Osteoblast (primary cell): ENCODE measurements around the gene AOAH. TPM values are rescaled to one million over a fixed set of nuclear protein-coding genes. Genes with fewer than 3 reads are reported as not detected.

ENCODE experiments used
- DNase-seq: peaks from one replicate; pipeline ENCODE4 v3.0.0; 2011; ENCODE audit warnings: low spot score, mixed read lengths; ENCODE audit not compliant: insufficient read length; ENCODE audit errors: missing footprints
- H2AFZ ChIP-seq: 2 replicates; pipeline ENCODE4 v1.6.0; 2011; ENCODE audit warnings: mild to moderate bottlenecking, low read length
- H3K27ac ChIP-seq: 2 replicates; pipeline ENCODE4 v1.5.1; 2011; ENCODE audit warnings: mild to moderate bottlenecking, low read depth, low read length, moderate library complexity
- H3K27me3 ChIP-seq: 2 replicates; pipeline ENCODE4 v1.6.0; 2012; ENCODE audit warnings: mild to moderate bottlenecking, control low read depth, inconsistent platforms, low read length, moderate library complexity; ENCODE audit not compliant: insufficient read depth
- H3K36me3 ChIP-seq: 2 replicates; pipeline ENCODE4 v1.5.1; 2011; ENCODE audit warnings: mild to moderate bottlenecking, low read length, control low read depth, moderate library complexity; ENCODE audit not compliant: insufficient read depth
- H3K4me1 ChIP-seq: 2 replicates; pipeline ENCODE4 v1.5.1; 2011; ENCODE audit warnings: mild to moderate bottlenecking, low read length, control low read depth, moderate library complexity; ENCODE audit not compliant: insufficient read depth
- H3K4me2 ChIP-seq: 2 replicates; pipeline ENCODE4 v1.6.0; 2011; ENCODE audit warnings: mild to moderate bottlenecking, low read length; ENCODE audit not compliant: insufficient read depth
- H3K4me3 ChIP-seq: fragments of 200-600 bp; sonication (generic); 3 replicates; pipeline ENCODE4 v1.5.1; 2012; ENCODE audit warnings: mild to moderate bottlenecking, low read length, inconsistent platforms; ENCODE audit not compliant: insufficient read depth
- H3K79me2 ChIP-seq: 2 replicates; pipeline ENCODE4 v1.6.0; 2012; ENCODE audit warnings: mild to moderate bottlenecking, low read length, control low read depth, inconsistent platforms; ENCODE audit not compliant: insufficient read depth
- H3K9me3 ChIP-seq: 2 replicates; pipeline ENCODE4 v1.5.1; 2011; ENCODE audit warnings: low read depth, low read length, control low read depth
- H4K20me1 ChIP-seq: 2 replicates; pipeline ENCODE4 v1.6.0; 2012; ENCODE audit warnings: mild to moderate bottlenecking, low read length, control low read depth; ENCODE audit not compliant: insufficient read depth
- total RNA-seq: library from RNA; depleted of rRNA; stranded (reverse); fragments of >200 nt; gene quantifications from 2 replicates; pipeline ENCODE4 v1.2.3, GENCODE V29; 2012
- TF ChIP-seq, protein P1 (sequence below): IDR thresholded peaks from 2 replicates; pipeline ENCODE4 v1.5.1; 2011; ENCODE audit warnings: mild to moderate bottlenecking, low read depth, low read length, moderate library complexity; ENCODE audit errors: extremely low read depth

AOAH gene
- total RNA-seq, 1 donor = under 0.01 TPM

DNA sequence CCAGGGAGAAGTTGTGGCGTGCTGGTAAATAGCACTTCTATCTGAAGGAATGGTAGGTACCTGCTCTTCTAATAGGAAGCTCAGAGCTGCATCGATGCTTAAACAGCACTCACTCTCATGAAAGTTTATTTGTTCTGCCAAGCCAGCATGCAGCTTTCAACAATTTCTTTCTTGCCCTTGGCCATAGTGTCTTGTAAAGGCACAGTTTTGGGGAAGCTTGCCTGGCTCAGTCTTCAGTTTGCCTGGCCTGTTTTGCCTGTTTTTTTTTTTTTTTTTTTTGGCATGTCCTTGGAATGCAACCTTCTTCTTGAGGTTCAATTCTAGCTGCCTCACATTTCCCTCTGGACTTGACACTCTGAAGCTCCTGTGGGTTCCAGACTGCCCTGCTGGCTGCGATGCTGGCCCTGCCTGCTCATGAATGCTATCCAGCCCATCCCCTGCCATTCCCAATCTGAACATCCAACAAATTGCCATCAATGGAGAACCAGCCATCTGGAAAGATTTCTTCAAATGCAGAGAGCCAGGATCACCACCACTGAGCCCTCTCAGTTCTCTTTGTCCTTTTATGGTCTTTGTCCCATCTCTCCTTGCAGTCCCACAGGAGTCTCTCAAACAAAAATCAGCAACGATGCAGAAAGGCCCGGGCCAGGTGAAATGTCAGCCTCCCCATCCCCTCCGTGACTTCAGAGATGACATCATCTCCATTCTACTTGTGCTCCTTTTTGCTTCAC lies 200.8 kb downstream of the AOAH start:
- Histone ChIP-seq H3K4me2 (no peak overlapping the region), H3K27me3 (peaks cover 14% of the 10 kb centered on the region), H3K79me2 (no peaks in the 10 kb centered on the region), H3K36me3 (no peaks in the 10 kb centered on the region), H3K9me3 (no peaks in the 10 kb centered on the region), H2AFZ (no peak overlapping the region), H3K27ac (no peak overlapping the region), H4K20me1 (no peaks in the 10 kb centered on the region), H3K4me1 (peaks cover 2% of the 10 kb centered on the region), H3K4me3 (no peak overlapping the region)
- TF ChIP-seq, protein P1, sequence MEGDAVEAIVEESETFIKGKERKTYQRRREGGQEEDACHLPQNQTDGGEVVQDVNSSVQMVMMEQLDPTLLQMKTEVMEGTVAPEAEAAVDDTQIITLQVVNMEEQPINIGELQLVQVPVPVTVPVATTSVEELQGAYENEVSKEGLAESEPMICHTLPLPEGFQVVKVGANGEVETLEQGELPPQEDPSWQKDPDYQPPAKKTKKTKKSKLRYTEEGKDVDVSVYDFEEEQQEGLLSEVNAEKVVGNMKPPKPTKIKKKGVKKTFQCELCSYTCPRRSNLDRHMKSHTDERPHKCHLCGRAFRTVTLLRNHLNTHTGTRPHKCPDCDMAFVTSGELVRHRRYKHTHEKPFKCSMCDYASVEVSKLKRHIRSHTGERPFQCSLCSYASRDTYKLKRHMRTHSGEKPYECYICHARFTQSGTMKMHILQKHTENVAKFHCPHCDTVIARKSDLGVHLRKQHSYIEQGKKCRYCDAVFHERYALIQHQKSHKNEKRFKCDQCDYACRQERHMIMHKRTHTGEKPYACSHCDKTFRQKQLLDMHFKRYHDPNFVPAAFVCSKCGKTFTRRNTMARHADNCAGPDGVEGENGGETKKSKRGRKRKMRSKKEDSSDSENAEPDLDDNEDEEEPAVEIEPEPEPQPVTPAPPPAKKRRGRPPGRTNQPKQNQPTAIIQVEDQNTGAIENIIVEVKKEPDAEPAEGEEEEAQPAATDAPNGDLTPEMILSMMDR = no peak
- DNase-seq = no peak

DNA sequence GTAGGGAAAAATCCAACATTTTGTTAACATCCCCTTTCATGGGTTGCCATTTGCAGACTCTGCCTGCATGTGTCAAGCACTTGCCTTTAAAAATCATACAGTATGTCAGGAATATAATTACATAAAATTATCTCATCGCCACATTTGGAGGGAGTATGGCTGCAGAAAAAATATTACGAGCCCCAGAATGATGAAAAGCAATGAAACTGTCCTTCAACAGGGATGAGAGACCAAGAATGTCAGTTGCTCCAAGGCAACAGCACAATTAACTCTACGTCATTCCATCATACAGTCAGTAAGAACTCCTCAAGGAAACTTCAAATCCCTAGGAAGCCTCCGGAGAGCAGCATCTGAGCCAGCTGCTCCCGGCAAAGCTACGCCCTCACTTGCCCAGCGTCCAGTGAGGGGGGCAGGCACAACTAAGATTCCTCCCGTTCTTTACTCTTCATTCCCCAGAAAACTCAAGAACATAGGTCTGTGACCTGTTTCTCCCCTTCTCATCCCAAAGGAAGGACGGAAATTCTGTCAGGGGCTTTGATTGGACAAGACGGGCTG lies 201.8 kb downstream of the AOAH start:
- H4K20me1 ChIP-seq = no peaks in the 10 kb centered on the region
- TF ChIP-seq, protein P1 = no peak
- H3K9me3 ChIP-seq = no peaks in the 10 kb centered on the region
- peaks cover 2% of the 10 kb centered on the region for H3K4me1 ChIP-seq
- H2AFZ ChIP-seq = no peak overlapping the region
- no peak overlapping the region for H3K4me2 ChIP-seq
- H3K27me3 ChIP-seq = peaks cover 14% of the 10 kb centered on the region
- DNase-seq = no peak
- no peaks in the 10 kb centered on the region for H3K79me2 ChIP-seq
- no peak overlapping the region for H3K4me3 ChIP-seq
- H3K27ac ChIP-seq = no peak overlapping the region
- H3K36me3 ChIP-seq = no peaks in the 10 kb centered on the region

DNA sequence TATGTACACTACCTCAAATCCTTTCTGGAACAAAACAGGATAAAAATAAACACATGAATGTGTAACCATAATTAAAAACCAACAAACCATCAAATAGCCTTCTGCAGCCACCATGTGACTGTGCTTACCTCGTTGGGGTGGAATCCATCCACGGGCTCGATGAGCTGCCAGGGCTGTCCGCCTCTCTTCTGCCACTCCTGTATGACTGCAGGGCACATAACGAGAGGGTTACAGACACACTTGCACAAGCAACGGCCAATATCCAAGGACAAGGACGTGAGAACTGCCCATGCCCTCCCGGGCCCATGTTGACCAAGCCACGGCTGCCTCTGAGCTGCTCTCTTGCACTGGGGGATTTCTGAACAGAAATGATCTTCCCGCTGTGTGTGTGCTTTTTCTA lies 202.4 kb downstream of the AOAH start:
- no peak overlapping the region for H3K4me2 ChIP-seq
- no peak overlapping the region for H3K4me3 ChIP-seq
- H3K27me3 ChIP-seq = peaks cover 14% of the 10 kb centered on the region
- no peak overlapping the region for H2AFZ ChIP-seq
- no peaks in the 10 kb centered on the region for H3K4me1 ChIP-seq
- TF ChIP-seq, protein P1 = no peak
- H3K36me3 ChIP-seq = no peaks in the 10 kb centered on the region
- DNase-seq = no peak
- H3K79me2 ChIP-seq = no peaks in the 10 kb centered on the region
- no peaks in the 10 kb centered on the region for H4K20me1 ChIP-seq
- H3K27ac ChIP-seq = no peak overlapping the region
- H3K9me3 ChIP-seq = no peaks in the 10 kb centered on the region

DNA sequence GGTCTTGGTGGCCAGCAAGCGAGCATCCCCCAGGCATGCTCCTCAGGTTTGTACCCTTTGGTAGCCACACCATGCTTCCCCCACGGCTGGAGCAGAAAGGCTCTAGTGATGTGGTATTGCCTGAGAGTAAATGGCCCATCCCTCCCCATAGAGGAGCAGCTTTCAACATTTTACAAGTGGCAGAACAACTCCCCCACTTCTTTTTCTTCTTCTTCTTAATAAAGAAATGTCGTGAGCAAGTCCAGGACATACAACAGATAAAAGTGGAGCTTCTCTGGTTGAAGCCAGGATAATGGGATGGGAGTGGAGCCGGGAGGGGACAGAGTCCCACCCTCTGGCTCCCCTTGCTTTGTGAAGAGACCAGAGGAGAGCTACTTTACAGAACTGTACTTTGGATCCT lies 203.2 kb downstream of the AOAH start:
- TF ChIP-seq, protein P1 = no peak
- Histone ChIP-seq H3K27me3 (peaks cover 14% of the 10 kb centered on the region), H3K4me3 (no peak overlapping the region), H3K4me2 (no peak overlapping the region), H4K20me1 (no peaks in the 10 kb centered on the region), H3K4me1 (no peaks in the 10 kb centered on the region), H2AFZ (no peak overlapping the region), H3K9me3 (no peaks in the 10 kb centered on the region), H3K27ac (no peak overlapping the region), H3K36me3 (no peaks in the 10 kb centered on the region), H3K79me2 (no peaks in the 10 kb centered on the region)
- DNase-seq = no peak
